PC-3 (cell line): ENCODE data around the gene PDZK1IP1. TPM values are rescaled to one million over a fixed set of nuclear protein-coding genes. Genes with fewer than 3 reads are reported as not detected.

Experiments
- ATAC-seq: fragments of 200-7000 bp; cut with Tn5 transposase; 2 replicates; pipeline ENCODE4 v1.9.1; 2020; ENCODE audit warnings: mild to moderate bottlenecking, moderate library complexity
- BruUV-seq: library from RNA; stranded (reverse); fragments of 400-500 nt; replicated peaks from 2 replicates; lab custom pipeline; 2021; lab: Mats Ljungman, UMichigan
- CTCF ChIA-PET: fragments of 300-600 bp; sonication (Branson Sonifier 250); formaldehyde crosslinking; loops from one replicate; lab custom pipeline; 2022; ENCODE audit warnings: antibody characterized with exemption; lab: Charles Lee
- POLR2A ChIA-PET: fragments of 300-600 bp; sonication (Branson Sonifier 250); formaldehyde crosslinking; loops from one replicate; lab custom pipeline; 2022; ENCODE audit warnings: antibody characterized with exemption; ENCODE audit not compliant: unreplicated experiment; lab: Charles Lee
- DNase-seq: peaks from one replicate; pipeline ENCODE4 v3.0.0-alpha.2; 2015
- H2AFZ ChIP-seq: fragments of 300-600 bp; sonication (generic); 2 replicates; pipeline ENCODE4 v1.6.0; 2016; ENCODE audit warnings: antibody characterized with exemption, low read length
- H3F3A ChIP-seq: fragments of 300-600 bp; sonication (generic); one replicate; pipeline ENCODE4 v1.6.0; 2017; ENCODE audit warnings: antibody characterized with exemption, low read length, control low read depth, mild to moderate bottlenecking; ENCODE audit not compliant: unreplicated experiment
- H3K27ac ChIP-seq: fragments of 300-600 bp; sonication (generic); 2 replicates; pipeline ENCODE4 v1.5.1; 2016; ENCODE audit warnings: mild to moderate bottlenecking, low read length
- H3K27me3 ChIP-seq: fragments of 300-600 bp; sonication (generic); 2 replicates; pipeline ENCODE4 v1.6.1; 2016; ENCODE audit warnings: low read length, mixed read lengths
- H3K36me3 ChIP-seq: fragments of 300-600 bp; sonication (generic); 2 replicates; pipeline ENCODE4 v1.6.1; 2016; ENCODE audit warnings: low read depth, mixed run types, low read length, mixed read lengths
- H3K4me1 ChIP-seq: fragments of 300-600 bp; sonication (generic); 2 replicates; pipeline ENCODE4 v1.5.1; 2016; ENCODE audit warnings: low read length; ENCODE audit not compliant: insufficient read depth
- H3K4me2 ChIP-seq: fragments of 300-600 bp; sonication (generic); 2 replicates; pipeline ENCODE4 v1.6.0; 2016; ENCODE audit warnings: low read length
- H3K4me3 ChIP-seq: fragments of 300-600 bp; sonication (generic); 2 replicates; pipeline ENCODE4 v1.5.1; 2016; ENCODE audit warnings: mild to moderate bottlenecking, low read length, mixed read lengths
- H3K79me2 ChIP-seq: fragments of 300-600 bp; sonication (generic); 2 replicates; pipeline ENCODE4 v1.6.1; 2017; ENCODE audit warnings: low read length, mixed read lengths
- H3K9ac ChIP-seq: fragments of 300-600 bp; sonication (generic); 2 replicates; pipeline ENCODE4 v1.6.0; 2016; ENCODE audit warnings: mild to moderate bottlenecking, low read length
- H3K9me2 ChIP-seq: fragments of 300-600 bp; sonication (generic); replicated peaks from 2 replicates; pipeline ENCODE4 v1.6.1; 2016; ENCODE audit warnings: mixed run types, low read length, mixed read lengths
- H3K9me3 ChIP-seq: fragments of 300-600 bp; sonication (generic); 2 replicates; pipeline ENCODE4 v1.6.1; 2016; ENCODE audit warnings: low read length, mixed read lengths
- H4K20me1 ChIP-seq: fragments of 300-600 bp; sonication (generic); 2 replicates; pipeline ENCODE4 v1.6.1; 2016; ENCODE audit warnings: low read length, mixed read lengths
- CTCF ChIP-seq: fragments of 300-600 bp; sonication (generic); conservative IDR thresholded peaks from 2 replicates; pipeline ENCODE4 v1.5.1; 2017; ENCODE audit warnings: antibody characterized with exemption, low read depth, mild to moderate bottlenecking, low read length
- EZH2 ChIP-seq: fragments of 300-600 bp; sonication (generic); IDR thresholded peaks from one replicate; pipeline ENCODE4 v1.6.1; 2017; ENCODE audit warnings: antibody characterized with exemption, mild to moderate bottlenecking, low read length; ENCODE audit not compliant: unreplicated experiment
- EZH2phosphoT487 ChIP-seq: fragments of 300-600 bp; sonication (generic); IDR thresholded peaks from 2 replicates; pipeline ENCODE4 v1.6.1; 2018; ENCODE audit warnings: mild to moderate bottlenecking, antibody characterized with exemption, low read length, borderline replicate concordance
- intact Hi-C: fragments of 100-400 bp; cut with micrococcal nuclease; formaldehyde crosslinking; loops from 2 replicates; pipeline ENCODE4 v1.9.0; 2023
- total RNA-seq: library from RNA; depleted of rRNA; stranded (reverse); fragments of >200 nt; gene quantifications from 2 replicates; pipeline ENCODE4 v1.2.3, GENCODE V29; 2014

The PDZK1IP1 gene
- total RNA-seq, 1 experiment from 2014 or later = not detected

GRCh38 chr1:47178654-47179016, 11.2 kb downstream of the PDZK1IP1 start:
- DNase-seq (no peak), ATAC-seq (no peak)
- intact Hi-C loops = loop anchor here (1.0 to 10.0 kb wide), 7 partner anchors 71 to 546 kb away; partner anchors contain the start of gene STIL
- TF ChIP-seq CTCF (no peak), EZH2 (no peak), EZH2phosphoT487 (no peak)
- H3K9ac ChIP-seq = peak overlapping the region; percentile 5; the same call in 1 of the 2 replicates
- no peak overlapping the region for H3K27ac ChIP-seq
- H3K4me1 ChIP-seq = peaks cover 11% of the 10 kb centered on the region
- TSS peak; percentile 31 for BruUV-seq
- H2AFZ ChIP-seq = peak overlapping the region; percentile 98
- no peaks in the 10 kb centered on the region for H3K79me2 ChIP-seq
- peak overlapping the region; percentile 78; the same call in 1 of the 2 replicates for H3K4me3 ChIP-seq
- H3K9me2 ChIP-seq = no peaks in the 10 kb centered on the region
- H4K20me1 ChIP-seq = no peaks in the 10 kb centered on the region
- POLR2A ChIA-PET = interaction anchor here (0.6 kb wide), 1 partner anchor 534 kb away, joined by 3 read pairs; no protein-coding TSS in a partner anchor
- no peaks in the 10 kb centered on the region for H3F3A ChIP-seq
- no peaks in the 10 kb centered on the region for H3K27me3 ChIP-seq
- H3K36me3 ChIP-seq = no peaks in the 10 kb centered on the region
- H3K9me3 ChIP-seq = no peaks in the 10 kb centered on the region
- H3K4me2 ChIP-seq = peak overlapping the region; percentile 100
- CTCF ChIA-PET = interaction anchor here (0.5 to 1.9 kb wide), 11 partner anchors 11 to 1025 kb away, joined by 3 to 19 read pairs (median 4); partner anchors contain the start of genes FOXD2 and PDZK1IP1

GRCh38 chr1:47178020-47178419, 11.8 kb downstream of the PDZK1IP1 start:
- Histone ChIP-seq H3K36me3 (no peaks in the 10 kb centered on the region), H4K20me1 (no peaks in the 10 kb centered on the region), H3K4me3 (no peak overlapping the region), H3K9me2 (no peaks in the 10 kb centered on the region), H3K4me2 (no peak overlapping the region), H3K9me3 (no peaks in the 10 kb centered on the region), H3K27me3 (no peaks in the 10 kb centered on the region), H3K4me1 (peaks cover 11% of the 10 kb centered on the region), H3K79me2 (no peaks in the 10 kb centered on the region), H3K27ac (no peak overlapping the region), H3K9ac (no peak overlapping the region), H2AFZ (no peak overlapping the region), H3F3A (no peaks in the 10 kb centered on the region)
- no TSS peak for BruUV-seq
- CTCF ChIA-PET = interaction anchor here (1.9 kb wide), 1 partner anchor 85 kb away, joined by 19 read pairs; no protein-coding TSS in a partner anchor
- no peak for TF ChIP-seq CTCF
- TF ChIP-seq EZH2phosphoT487 = no peak
- TF ChIP-seq EZH2 = no peak
- ATAC-seq (no peak), DNase-seq (no peak)
- POLR2A ChIA-PET = no interaction called here
- intact Hi-C loops = loop anchor here (5.0 to 10.0 kb wide), 5 partner anchors 71 to 547 kb away; partner anchors contain the start of gene STIL
